ENCODE data around the gene CADM1. TPM values are rescaled to one million over a fixed set of nuclear protein-coding genes. Genes with fewer than 3 reads are reported as not detected.

CADM1 gene
- total and polyA plus RNA-seq, 2 experiments from 2014 or later, result 16.5 to 18.0 TPM

- Mint-ChIP-seq H3K4me3 (no peak overlapping the region), H3K27me3 (ENCODE audit: insufficient read depth, low read depth, poor library complexity) (no peaks in the 10 kb centered on the region), H3K36me3 (ENCODE audit: low read depth) (no peaks in the 10 kb centered on the region), H3K4me1 (peaks cover 12% of the 10 kb centered on the region; the same call in 2 of the 3 replicates), H3K9me3 (no peaks in the 10 kb centered on the region), H3K27ac (no peak overlapping the region)
- no peak overlapping the region for H3K4me3 ChIP-seq
- H3F3A ChIP-seq (replicated peaks; ENCODE audit: low read depth), result no peaks in the 10 kb centered on the region
- no peaks in the 10 kb centered on the region for H4K20me1 ChIP-seq (replicated peaks; ENCODE audit: insufficient read depth)
- TF ChIP-seq CREB1 (CRISPR knock-in tag; IDR thresholded peaks at IDR 0.05; ENCODE audit: low read depth) (no peak), JUNB (IDR thresholded peaks at IDR 0.05; ENCODE audit: unreplicated experiment) (no peak), CTCF (conservative IDR thresholded peaks at IDR 0.05; ENCODE audit: low read depth in 2 of 2) (no peak), ZNF331 (CRISPR knock-in tag; IDR thresholded peaks at IDR 0.05; ENCODE audit: low read depth) (no peak), STAT1 (IDR thresholded peaks at IDR 0.05; ENCODE audit: unreplicated experiment) (no peak), EZH2 (IDR thresholded peaks at IDR 0.05; ENCODE audit: low read depth, unreplicated experiment) (no peak), ZNF114 (CRISPR knock-in tag; IDR thresholded peaks at IDR 0.05) (no peak), EZH2phosphoT487 (IDR thresholded peaks at IDR 0.05; ENCODE audit: unreplicated experiment) (no peak), NANOG (IDR thresholded peaks at IDR 0.05; ENCODE audit: borderline replicate concordance) (no peak), POLR2AphosphoS5 (IDR thresholded peaks at IDR 0.05; ENCODE audit: low read depth) (no peak)
- TF ChIP-seq, protein P1, sequence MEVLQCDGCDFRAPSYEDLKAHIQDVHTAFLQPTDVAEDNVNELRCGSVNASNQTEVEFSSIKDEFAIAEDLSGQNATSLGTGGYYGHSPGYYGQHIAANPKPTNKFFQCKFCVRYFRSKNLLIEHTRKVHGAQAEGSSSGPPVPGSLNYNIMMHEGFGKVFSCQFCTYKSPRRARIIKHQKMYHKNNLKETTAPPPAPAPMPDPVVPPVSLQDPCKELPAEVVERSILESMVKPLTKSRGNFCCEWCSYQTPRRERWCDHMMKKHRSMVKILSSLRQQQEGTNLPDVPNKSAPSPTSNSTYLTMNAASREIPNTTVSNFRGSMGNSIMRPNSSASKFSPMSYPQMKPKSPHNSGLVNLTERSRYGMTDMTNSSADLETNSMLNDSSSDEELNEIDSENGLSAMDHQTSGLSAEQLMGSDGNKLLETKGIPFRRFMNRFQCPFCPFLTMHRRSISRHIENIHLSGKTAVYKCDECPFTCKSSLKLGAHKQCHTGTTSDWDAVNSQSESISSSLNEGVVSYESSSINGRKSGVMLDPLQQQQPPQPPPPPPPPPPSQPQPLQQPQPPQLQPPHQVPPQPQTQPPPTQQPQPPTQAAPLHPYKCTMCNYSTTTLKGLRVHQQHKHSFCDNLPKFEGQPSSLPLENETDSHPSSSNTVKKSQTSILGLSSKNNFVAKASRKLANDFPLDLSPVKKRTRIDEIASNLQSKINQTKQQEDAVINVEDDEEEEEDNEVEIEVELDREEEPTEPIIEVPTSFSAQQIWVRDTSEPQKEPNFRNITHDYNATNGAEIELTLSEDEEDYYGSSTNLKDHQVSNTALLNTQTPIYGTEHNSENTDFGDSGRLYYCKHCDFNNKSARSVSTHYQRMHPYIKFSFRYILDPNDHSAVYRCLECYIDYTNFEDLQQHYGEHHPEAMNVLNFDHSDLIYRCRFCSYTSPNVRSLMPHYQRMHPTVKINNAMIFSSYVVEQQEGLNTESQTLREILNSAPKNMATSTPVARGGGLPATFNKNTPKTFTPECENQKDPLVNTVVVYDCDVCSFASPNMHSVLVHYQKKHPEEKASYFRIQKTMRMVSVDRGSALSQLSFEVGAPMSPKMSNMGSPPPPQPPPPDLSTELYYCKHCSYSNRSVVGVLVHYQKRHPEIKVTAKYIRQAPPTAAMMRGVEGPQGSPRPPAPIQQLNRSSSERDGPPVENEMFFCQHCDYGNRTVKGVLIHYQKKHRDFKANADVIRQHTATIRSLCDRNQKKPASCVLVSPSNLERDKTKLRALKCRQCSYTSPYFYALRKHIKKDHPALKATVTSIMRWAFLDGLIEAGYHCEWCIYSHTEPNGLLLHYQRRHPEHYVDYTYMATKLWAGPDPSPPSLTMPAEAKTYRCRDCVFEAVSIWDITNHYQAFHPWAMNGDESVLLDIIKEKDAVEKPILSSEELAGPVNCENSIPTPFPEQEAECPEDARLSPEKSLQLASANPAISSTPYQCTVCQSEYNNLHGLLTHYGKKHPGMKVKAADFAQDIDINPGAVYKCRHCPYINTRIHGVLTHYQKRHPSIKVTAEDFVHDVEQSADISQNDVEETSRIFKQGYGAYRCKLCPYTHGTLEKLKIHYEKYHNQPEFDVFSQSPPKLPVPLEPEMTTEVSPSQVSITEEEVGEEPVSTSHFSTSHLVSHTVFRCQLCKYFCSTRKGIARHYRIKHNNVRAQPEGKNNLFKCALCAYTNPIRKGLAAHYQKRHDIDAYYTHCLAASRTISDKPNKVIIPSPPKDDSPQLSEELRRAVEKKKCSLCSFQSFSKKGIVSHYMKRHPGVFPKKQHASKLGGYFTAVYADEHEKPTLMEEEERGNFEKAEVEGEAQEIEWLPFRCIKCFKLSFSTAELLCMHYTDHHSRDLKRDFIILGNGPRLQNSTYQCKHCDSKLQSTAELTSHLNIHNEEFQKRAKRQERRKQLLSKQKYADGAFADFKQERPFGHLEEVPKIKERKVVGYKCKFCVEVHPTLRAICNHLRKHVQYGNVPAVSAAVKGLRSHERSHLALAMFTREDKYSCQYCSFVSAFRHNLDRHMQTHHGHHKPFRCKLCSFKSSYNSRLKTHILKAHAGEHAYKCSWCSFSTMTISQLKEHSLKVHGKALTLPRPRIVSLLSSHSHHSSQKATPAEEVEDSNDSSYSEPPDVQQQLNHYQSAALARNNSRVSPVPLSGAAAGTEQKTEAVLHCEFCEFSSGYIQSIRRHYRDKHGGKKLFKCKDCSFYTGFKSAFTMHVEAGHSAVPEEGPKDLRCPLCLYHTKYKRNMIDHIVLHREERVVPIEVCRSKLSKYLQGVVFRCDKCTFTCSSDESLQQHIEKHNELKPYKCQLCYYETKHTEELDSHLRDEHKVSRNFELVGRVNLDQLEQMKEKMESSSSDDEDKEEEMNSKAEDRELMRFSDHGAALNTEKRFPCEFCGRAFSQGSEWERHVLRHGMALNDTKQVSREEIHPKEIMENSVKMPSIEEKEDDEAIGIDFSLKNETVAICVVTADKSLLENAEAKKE (CRISPR knock-in tag; IDR thresholded peaks at IDR 0.05), result no peak
- TF ChIP-seq, protein P2, sequence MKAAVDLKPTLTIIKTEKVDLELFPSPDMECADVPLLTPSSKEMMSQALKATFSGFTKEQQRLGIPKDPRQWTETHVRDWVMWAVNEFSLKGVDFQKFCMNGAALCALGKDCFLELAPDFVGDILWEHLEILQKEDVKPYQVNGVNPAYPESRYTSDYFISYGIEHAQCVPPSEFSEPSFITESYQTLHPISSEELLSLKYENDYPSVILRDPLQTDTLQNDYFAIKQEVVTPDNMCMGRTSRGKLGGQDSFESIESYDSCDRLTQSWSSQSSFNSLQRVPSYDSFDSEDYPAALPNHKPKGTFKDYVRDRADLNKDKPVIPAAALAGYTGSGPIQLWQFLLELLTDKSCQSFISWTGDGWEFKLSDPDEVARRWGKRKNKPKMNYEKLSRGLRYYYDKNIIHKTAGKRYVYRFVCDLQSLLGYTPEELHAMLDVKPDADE (IDR thresholded peaks at IDR 0.05), result no peak
- TF ChIP-seq, protein P3, sequence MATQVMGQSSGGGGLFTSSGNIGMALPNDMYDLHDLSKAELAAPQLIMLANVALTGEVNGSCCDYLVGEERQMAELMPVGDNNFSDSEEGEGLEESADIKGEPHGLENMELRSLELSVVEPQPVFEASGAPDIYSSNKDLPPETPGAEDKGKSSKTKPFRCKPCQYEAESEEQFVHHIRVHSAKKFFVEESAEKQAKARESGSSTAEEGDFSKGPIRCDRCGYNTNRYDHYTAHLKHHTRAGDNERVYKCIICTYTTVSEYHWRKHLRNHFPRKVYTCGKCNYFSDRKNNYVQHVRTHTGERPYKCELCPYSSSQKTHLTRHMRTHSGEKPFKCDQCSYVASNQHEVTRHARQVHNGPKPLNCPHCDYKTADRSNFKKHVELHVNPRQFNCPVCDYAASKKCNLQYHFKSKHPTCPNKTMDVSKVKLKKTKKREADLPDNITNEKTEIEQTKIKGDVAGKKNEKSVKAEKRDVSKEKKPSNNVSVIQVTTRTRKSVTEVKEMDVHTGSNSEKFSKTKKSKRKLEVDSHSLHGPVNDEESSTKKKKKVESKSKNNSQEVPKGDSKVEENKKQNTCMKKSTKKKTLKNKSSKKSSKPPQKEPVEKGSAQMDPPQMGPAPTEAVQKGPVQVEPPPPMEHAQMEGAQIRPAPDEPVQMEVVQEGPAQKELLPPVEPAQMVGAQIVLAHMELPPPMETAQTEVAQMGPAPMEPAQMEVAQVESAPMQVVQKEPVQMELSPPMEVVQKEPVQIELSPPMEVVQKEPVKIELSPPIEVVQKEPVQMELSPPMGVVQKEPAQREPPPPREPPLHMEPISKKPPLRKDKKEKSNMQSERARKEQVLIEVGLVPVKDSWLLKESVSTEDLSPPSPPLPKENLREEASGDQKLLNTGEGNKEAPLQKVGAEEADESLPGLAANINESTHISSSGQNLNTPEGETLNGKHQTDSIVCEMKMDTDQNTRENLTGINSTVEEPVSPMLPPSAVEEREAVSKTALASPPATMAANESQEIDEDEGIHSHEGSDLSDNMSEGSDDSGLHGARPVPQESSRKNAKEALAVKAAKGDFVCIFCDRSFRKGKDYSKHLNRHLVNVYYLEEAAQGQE (IDR thresholded peaks at IDR 0.05; ENCODE audit: unreplicated experiment), result no peak
- no peak overlapping the region for H3K4me2 ChIP-seq
- DNase-seq (ENCODE audit: low spot score) (no peak), ATAC-seq (no peak)
- H3K36me3 ChIP-seq (ENCODE audit: insufficient read depth), result no peaks in the 10 kb centered on the region
- H3K9me2 ChIP-seq (ENCODE audit: insufficient read depth), result no peaks in the 10 kb centered on the region
- H3K4me1 ChIP-seq (ENCODE audit: insufficient read depth), result no peaks in the 10 kb centered on the region
- H3K27me3 ChIP-seq (ENCODE audit: insufficient read depth), result no peaks in the 10 kb centered on the region
- no peaks in the 10 kb centered on the region for H3K79me2 ChIP-seq (replicated peaks; ENCODE audit: insufficient read depth)
- H3K27ac ChIP-seq (ENCODE audit: low read depth), result no peak overlapping the region
- H2AFZ ChIP-seq, result no peak overlapping the region
These were observed 236.3 kb downstream of the CADM1 start for GRCh38 chr11:115267871-115268270.
